ENCODE data around the gene HLCS.

Gene HLCS

GRCh38 chr21:36723371-36723881 is 243.0 kb downstream of the HLCS start:
- no peak overlapping the region for H2AFZ ChIP-seq (ENCODE audit: low read length)
- H3K4me1 ChIP-seq (ENCODE audit: insufficient read depth, low read length, poor library complexity, severe bottlenecking) = no peaks in the 10 kb centered on the region
- no peaks in the 10 kb centered on the region for H3K9me3 ChIP-seq (ENCODE audit: insufficient read depth, low read depth, low read length)
- H3K36me3 ChIP-seq (ENCODE audit: insufficient read depth, low read length) = no peaks in the 10 kb centered on the region
- no peak overlapping the region for H3K9ac ChIP-seq (ENCODE audit: low read depth, low read length, poor library complexity, severe bottlenecking)
- no peaks in the 10 kb centered on the region for H3K9me2 ChIP-seq (replicated peaks; ENCODE audit: low read depth, low read length)
- H3K27me3 ChIP-seq (ENCODE audit: insufficient read depth, low read length, poor library complexity, severe bottlenecking) = no peaks in the 10 kb centered on the region
- TF ChIP-seq EZH2phosphoT487 (IDR thresholded peaks at IDR 0.05; ENCODE audit: borderline replicate concordance) = no peak
- TF ChIP-seq, protein P1, sequence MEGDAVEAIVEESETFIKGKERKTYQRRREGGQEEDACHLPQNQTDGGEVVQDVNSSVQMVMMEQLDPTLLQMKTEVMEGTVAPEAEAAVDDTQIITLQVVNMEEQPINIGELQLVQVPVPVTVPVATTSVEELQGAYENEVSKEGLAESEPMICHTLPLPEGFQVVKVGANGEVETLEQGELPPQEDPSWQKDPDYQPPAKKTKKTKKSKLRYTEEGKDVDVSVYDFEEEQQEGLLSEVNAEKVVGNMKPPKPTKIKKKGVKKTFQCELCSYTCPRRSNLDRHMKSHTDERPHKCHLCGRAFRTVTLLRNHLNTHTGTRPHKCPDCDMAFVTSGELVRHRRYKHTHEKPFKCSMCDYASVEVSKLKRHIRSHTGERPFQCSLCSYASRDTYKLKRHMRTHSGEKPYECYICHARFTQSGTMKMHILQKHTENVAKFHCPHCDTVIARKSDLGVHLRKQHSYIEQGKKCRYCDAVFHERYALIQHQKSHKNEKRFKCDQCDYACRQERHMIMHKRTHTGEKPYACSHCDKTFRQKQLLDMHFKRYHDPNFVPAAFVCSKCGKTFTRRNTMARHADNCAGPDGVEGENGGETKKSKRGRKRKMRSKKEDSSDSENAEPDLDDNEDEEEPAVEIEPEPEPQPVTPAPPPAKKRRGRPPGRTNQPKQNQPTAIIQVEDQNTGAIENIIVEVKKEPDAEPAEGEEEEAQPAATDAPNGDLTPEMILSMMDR (conservative IDR thresholded peaks at IDR 0.05; ENCODE audit: low read length) = no peak
- H3K79me2 ChIP-seq (ENCODE audit: insufficient read depth, low read length) = no peaks in the 10 kb centered on the region
- H4K20me1 ChIP-seq (ENCODE audit: insufficient read depth, low read length, poor library complexity, severe bottlenecking) = no peaks in the 10 kb centered on the region
- no peak overlapping the region for H3K4me3 ChIP-seq (ENCODE audit: low read length, poor library complexity, severe bottlenecking)
- no peak overlapping the region for H3K4me2 ChIP-seq (ENCODE audit: low read depth, low read length, poor library complexity, severe bottlenecking)
- H3F3A ChIP-seq (ENCODE audit: low read depth) = no peaks in the 10 kb centered on the region

- Histone ChIP-seq H3F3A (ENCODE audit: low read depth) (no peaks in the 10 kb centered on the region), H3K9me2 (replicated peaks; ENCODE audit: low read depth, low read length) (no peaks in the 10 kb centered on the region), H3K4me3 (ENCODE audit: low read length, poor library complexity, severe bottlenecking) (no peak overlapping the region), H3K9me3 (ENCODE audit: insufficient read depth, low read depth, low read length) (no peaks in the 10 kb centered on the region), H3K36me3 (ENCODE audit: insufficient read depth, low read length) (no peaks in the 10 kb centered on the region), H3K4me2 (ENCODE audit: low read depth, low read length, poor library complexity, severe bottlenecking) (no peak overlapping the region), H3K4me1 (ENCODE audit: insufficient read depth, low read length, poor library complexity, severe bottlenecking) (no peaks in the 10 kb centered on the region), H3K27me3 (ENCODE audit: insufficient read depth, low read length, poor library complexity, severe bottlenecking) (no peaks in the 10 kb centered on the region), H3K79me2 (ENCODE audit: insufficient read depth, low read length) (no peaks in the 10 kb centered on the region), H2AFZ (ENCODE audit: low read length) (no peak overlapping the region), H3K9ac (ENCODE audit: low read depth, low read length, poor library complexity, severe bottlenecking) (no peak overlapping the region), H4K20me1 (ENCODE audit: insufficient read depth, low read length, poor library complexity, severe bottlenecking) (no peaks in the 10 kb centered on the region)
- TF ChIP-seq EZH2phosphoT487 (IDR thresholded peaks at IDR 0.05; ENCODE audit: borderline replicate concordance) = no peak
- TF ChIP-seq, protein P1 (conservative IDR thresholded peaks at IDR 0.05; ENCODE audit: low read length) = no peak
These were observed 243.8 kb downstream of the HLCS start for GRCh38 chr21:36722370-36723368.

DNA sequence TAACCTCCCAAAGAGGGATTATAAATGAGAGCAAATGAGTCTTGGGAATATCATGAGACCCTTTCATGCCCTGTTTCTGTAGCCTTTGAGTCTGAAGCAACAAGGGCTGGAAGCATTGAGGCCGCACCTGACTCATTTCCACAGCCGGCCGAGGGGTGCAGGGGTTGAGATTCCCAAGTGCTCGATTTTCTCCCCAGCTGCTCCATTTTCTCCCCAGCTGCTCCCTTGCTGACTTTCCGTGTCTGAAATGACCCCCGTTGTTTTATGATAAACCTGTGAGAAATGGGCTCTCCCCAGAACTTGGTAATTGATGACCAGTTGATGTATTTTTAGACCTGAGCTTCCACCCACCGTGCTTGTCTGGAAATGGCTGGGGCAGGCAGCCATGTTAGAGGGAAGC is 244.7 kb downstream of the HLCS start:
- Histone ChIP-seq H3K4me2 (ENCODE audit: low read depth, low read length, poor library complexity, severe bottlenecking) (no peak overlapping the region), H3K4me1 (ENCODE audit: insufficient read depth, low read length, poor library complexity, severe bottlenecking) (no peaks in the 10 kb centered on the region), H3K9me2 (replicated peaks; ENCODE audit: low read depth, low read length) (no peaks in the 10 kb centered on the region), H3K9me3 (ENCODE audit: insufficient read depth, low read depth, low read length) (no peaks in the 10 kb centered on the region), H3K4me3 (ENCODE audit: low read length, poor library complexity, severe bottlenecking) (no peak overlapping the region), H3K27me3 (ENCODE audit: insufficient read depth, low read length, poor library complexity, severe bottlenecking) (no peaks in the 10 kb centered on the region), H3F3A (ENCODE audit: low read depth) (no peaks in the 10 kb centered on the region), H3K9ac (ENCODE audit: low read depth, low read length, poor library complexity, severe bottlenecking) (no peak overlapping the region), H2AFZ (ENCODE audit: low read length) (no peak overlapping the region), H3K79me2 (ENCODE audit: insufficient read depth, low read length) (no peaks in the 10 kb centered on the region), H3K36me3 (ENCODE audit: insufficient read depth, low read length) (no peaks in the 10 kb centered on the region), H4K20me1 (ENCODE audit: insufficient read depth, low read length, poor library complexity, severe bottlenecking) (no peaks in the 10 kb centered on the region)
- no peak for TF ChIP-seq EZH2phosphoT487 (IDR thresholded peaks at IDR 0.05; ENCODE audit: borderline replicate concordance)
- TF ChIP-seq, protein P1 (conservative IDR thresholded peaks at IDR 0.05; ENCODE audit: low read length) = no peak

All from Loucy (cell line).